ENCODE measurements around the gene FAM83F. TPM values are rescaled to one million over a fixed set of nuclear protein-coding genes. Genes with fewer than 3 reads are reported as not detected.

Gene FAM83F
- polyA plus RNA-seq, 1 donor = 10.7 TPM

DNA sequence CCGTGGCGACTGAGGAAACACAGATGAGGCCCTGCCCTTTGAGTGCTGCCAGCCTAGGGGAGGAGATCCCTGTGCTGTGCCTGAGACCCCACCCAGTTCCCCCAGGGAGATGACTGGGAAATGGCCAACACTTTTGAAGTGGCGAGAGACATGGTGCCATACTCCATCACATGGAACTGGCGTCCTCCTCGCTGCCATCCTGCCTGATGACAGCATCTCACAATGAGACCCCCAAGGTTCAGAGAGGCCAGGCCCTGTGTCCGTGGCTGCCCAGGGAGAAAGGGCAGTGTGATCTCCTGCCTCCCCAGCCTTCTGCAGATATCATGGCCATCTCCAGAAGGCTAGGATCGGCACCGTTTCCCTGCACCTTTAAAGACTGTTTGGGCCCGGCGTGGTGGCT, 31.1 kb downstream of the FAM83F start:
- WGBS (ENCODE audit: insufficient coverage, low lambda C conversion rate) = no CpG with 5 or more reads among the region's 10 CpGs
- Histone ChIP-seq H3K36me3 (ENCODE audit: control insufficient read depth, insufficient read depth, low read length) (peaks cover 66% of the 10 kb centered on the region), H3K9me3 (ENCODE audit: control insufficient read depth, low read depth, low read length) (no peaks in the 10 kb centered on the region), H3K4me1 (ENCODE audit: control insufficient read depth, insufficient read depth, low read length) (peaks cover 6% of the 10 kb centered on the region), H3K4me3 (ENCODE audit: low read length) (no peak overlapping the region), H3K27ac (ENCODE audit: low read length) (no peak overlapping the region), H3K27me3 (ENCODE audit: control insufficient read depth, insufficient read depth, low read length) (no peaks in the 10 kb centered on the region)
- no peak for DNase-seq

DNA sequence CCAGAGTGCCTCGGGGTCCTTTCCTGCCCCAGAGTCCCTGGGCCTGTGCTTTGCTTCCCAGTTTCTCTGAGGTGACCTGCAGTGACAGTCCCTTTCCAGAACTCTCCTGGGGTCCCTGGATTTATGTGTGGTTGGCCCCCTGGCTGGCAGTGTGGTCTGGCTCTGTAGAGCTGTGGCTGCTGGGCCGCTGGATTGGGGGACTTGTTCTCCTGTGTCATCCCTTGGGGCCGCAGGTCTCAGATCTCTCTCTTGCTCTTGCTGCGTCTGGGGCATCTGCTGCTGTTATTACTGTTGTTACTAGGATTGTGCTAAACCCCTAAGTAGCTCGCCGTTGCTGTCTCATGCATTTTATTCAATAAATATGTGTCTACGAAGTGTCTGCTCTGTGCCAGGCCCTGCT, 31.9 kb downstream of the FAM83F start:
- no peak for DNase-seq

DNA sequence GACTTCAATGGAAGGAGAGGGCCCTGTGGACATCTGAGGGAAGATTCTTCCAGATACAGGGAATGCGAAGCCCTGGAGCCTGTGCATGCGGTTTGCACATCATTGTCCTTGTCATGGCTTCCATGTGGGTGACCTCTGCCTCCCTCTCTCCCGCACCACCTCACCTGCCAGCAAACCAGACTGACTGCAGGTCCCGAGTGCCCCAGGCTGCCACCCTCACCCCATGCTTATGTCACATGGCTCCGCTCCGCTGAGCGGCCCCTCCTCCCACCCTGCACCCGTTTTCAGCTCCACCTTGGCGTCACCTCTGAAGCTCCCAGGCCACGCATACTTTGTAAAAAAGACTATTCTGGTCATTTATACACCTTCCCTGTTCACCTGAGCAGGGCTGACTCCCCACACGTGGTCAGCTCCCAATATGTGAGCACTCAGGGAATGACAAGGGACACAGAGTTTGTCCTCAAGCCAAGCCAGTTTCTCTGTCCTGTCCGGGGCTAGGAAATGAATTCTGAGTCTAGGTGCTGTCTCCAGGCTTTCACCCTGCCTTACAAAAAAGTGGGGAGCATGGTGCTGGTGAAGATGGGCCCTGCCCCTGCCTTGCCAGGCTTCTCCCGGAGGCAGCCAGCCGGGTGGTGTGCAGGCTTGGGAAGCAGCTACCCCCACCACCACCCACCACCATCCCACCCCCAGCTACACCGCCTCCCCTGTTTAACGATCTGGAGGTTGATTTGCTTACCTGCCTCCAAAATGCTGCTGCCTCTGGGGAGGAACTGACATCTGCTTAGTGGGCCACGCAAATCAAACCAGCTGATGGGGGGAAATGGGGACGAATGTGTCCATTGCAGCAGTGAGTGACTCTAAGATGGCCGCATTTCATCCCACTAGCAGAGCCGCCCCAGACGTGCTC, 32.7 kb downstream of the FAM83F start:
- Histone ChIP-seq H3K4me3 (ENCODE audit: low read length) (no peak overlapping the region), H3K4me1 (ENCODE audit: control insufficient read depth, insufficient read depth, low read length) (peaks cover 6% of the 10 kb centered on the region), H3K27ac (ENCODE audit: low read length) (no peak overlapping the region), H3K36me3 (ENCODE audit: control insufficient read depth, insufficient read depth, low read length) (peaks cover 57% of the 10 kb centered on the region), H3K27me3 (ENCODE audit: control insufficient read depth, insufficient read depth, low read length) (no peaks in the 10 kb centered on the region), H3K9me3 (ENCODE audit: control insufficient read depth, low read depth, low read length) (no peaks in the 10 kb centered on the region)
- no peak for DNase-seq
- WGBS (ENCODE audit: insufficient coverage, low lambda C conversion rate) = 86% methylated on average over 3 of the region's 21 CpGs

More for the DNA sequence above, 31.9 kb downstream of the FAM83F start:
- no peaks in the 10 kb centered on the region for H3K9me3 ChIP-seq (ENCODE audit: control insufficient read depth, low read depth, low read length)
- H3K36me3 ChIP-seq (ENCODE audit: control insufficient read depth, insufficient read depth, low read length) = peaks cover 62% of the 10 kb centered on the region
- H3K4me3 ChIP-seq (ENCODE audit: low read length) = no peak overlapping the region
- 90% methylated on average over 2 of the region's 7 CpGs for WGBS (ENCODE audit: insufficient coverage, low lambda C conversion rate)
- H3K4me1 ChIP-seq (ENCODE audit: control insufficient read depth, insufficient read depth, low read length) = peaks cover 6% of the 10 kb centered on the region
- no peaks in the 10 kb centered on the region for H3K27me3 ChIP-seq (ENCODE audit: control insufficient read depth, insufficient read depth, low read length)
- no peak overlapping the region for H3K27ac ChIP-seq (ENCODE audit: low read length)

DNA sequence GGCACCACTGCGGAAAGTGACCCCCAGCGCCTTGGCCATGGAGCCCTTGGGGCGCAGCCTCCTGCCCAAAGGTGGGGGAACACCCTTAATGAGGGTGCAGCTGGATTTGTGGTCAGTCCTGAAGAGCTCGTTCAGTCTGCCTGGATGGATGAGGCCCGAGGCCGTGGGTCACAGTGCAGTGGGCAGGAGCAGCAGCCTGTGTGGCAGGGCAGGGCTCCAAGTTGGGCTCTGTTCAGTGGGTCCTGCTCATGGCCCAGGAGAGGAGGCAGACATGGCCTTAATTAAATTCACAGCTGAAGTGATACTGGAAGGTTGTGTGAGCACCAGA, 33.3 kb downstream of the FAM83F start:
- Histone ChIP-seq H3K36me3 (ENCODE audit: control insufficient read depth, insufficient read depth, low read length) (peaks cover 51% of the 10 kb centered on the region), H3K4me1 (ENCODE audit: control insufficient read depth, insufficient read depth, low read length) (peaks cover 6% of the 10 kb centered on the region), H3K9me3 (ENCODE audit: control insufficient read depth, low read depth, low read length) (no peaks in the 10 kb centered on the region), H3K27ac (ENCODE audit: low read length) (no peak overlapping the region), H3K4me3 (ENCODE audit: low read length) (no peak overlapping the region), H3K27me3 (ENCODE audit: control insufficient read depth, insufficient read depth, low read length) (no peaks in the 10 kb centered on the region)
- WGBS (ENCODE audit: insufficient coverage, low lambda C conversion rate) = no CpG with 5 or more reads among the region's 6 CpGs
- no peak for DNase-seq

DNA sequence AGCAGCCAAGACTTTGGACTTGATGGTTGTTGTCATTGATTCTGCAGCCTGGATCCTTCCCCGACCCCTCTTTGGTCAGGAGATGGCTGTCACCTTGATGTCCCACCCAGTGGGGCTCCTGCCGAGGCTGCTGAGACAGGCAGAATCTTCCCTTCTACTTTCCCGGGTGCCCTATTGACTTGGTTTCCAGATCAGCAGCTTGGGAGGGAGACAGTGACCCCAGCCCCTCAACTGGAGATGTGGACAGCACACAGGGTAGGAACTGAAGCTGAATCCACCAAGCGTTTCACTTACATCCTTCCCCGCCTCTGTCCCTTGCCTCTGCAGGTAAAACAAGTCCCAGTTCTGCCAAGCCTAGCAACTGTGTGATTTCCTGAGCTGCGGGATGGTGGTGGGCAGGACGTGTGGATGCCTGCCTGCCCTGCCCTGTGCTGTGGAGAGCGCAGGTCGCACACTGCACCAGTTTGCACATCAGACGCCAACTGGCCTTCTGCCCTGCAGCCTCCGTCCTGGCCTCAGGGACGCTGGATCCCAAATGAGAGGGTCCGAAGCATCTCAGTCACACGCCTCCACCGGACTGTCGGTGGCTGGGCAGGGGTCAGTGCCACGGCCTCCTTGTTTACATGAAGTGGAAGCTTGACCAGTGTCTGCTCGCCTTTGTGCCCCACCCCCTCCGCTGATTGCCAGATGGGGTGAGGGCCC, 34.6 kb downstream of the FAM83F start:
- DNase-seq = no peak
- no peaks in the 10 kb centered on the region for H3K27me3 ChIP-seq (ENCODE audit: control insufficient read depth, insufficient read depth, low read length)
- peaks cover 51% of the 10 kb centered on the region for H3K36me3 ChIP-seq (ENCODE audit: control insufficient read depth, insufficient read depth, low read length)
- no peak overlapping the region for H3K4me3 ChIP-seq (ENCODE audit: low read length)
- no peak overlapping the region for H3K27ac ChIP-seq (ENCODE audit: low read length)
- peaks cover 6% of the 10 kb centered on the region for H3K4me1 ChIP-seq (ENCODE audit: control insufficient read depth, insufficient read depth, low read length)
- no peaks in the 10 kb centered on the region for H3K9me3 ChIP-seq (ENCODE audit: control insufficient read depth, low read depth, low read length)
- no CpG with 5 or more reads among the region's 19 CpGs for WGBS (ENCODE audit: insufficient coverage, low lambda C conversion rate)

DNA sequence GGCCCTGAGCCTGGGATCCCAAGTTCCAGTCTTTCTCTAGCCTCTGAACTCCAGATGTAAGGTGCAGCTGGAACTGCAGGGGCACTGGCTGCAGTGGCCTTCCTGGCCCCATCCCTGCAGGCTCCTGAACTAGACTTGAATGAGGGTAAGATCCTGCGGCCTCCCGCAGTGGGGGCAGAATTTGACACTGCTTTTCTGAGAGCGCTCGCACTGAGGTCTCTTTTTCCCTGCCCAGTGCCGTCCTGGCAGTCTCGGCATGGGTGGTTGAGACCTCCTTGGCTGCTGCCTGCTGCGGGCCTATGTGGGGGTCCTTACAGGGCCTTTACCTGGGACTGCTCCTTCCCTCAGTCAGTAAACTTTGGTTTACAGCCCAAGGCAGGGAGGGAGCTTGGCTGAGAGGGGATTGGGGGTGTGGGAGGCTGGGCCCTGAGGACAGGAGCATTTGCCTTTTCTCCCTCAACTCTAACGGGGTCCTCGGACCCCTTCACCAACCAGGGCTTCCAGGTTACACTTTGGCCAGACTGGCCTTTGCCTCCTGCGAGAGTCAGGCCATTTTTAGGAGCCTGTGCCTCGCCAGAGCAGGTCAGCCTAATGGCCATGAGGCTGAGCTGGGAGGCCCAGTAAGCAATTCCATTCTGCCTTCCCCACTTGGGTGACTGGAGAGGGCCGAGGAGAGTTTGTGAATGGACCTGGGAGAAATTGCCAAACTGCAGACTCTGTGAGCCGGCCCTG, 35.4 kb downstream of the FAM83F start:
- Histone ChIP-seq H3K27ac (ENCODE audit: low read length) (no peak overlapping the region), H3K36me3 (ENCODE audit: control insufficient read depth, insufficient read depth, low read length) (peaks cover 51% of the 10 kb centered on the region), H3K4me1 (ENCODE audit: control insufficient read depth, insufficient read depth, low read length) (no peaks in the 10 kb centered on the region), H3K4me3 (ENCODE audit: low read length) (no peak overlapping the region), H3K9me3 (ENCODE audit: control insufficient read depth, low read depth, low read length) (no peaks in the 10 kb centered on the region), H3K27me3 (ENCODE audit: control insufficient read depth, insufficient read depth, low read length) (no peaks in the 10 kb centered on the region)
- WGBS (ENCODE audit: insufficient coverage, low lambda C conversion rate) = no CpG with 5 or more reads among the region's 13 CpGs
- DNase-seq = no peak

DNA sequence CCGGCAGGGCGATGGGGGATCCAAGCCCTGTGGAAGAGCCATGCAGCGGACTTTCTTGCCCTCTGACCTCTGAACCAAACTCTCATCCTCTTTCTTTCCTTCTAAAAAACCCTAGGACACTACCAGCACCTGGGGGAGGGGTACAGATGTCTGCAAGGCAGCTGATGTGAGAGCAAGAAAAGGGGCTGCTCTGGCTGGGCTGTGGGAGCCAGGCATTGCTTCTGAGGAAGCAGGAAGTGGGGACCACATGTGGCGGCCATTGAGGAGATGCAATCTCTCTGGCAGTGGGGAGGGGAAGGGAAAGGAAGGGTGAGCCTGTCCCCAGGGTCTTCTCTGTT, 36.0 kb downstream of the FAM83F start:
- WGBS (ENCODE audit: insufficient coverage, low lambda C conversion rate) = no CpG with 5 or more reads among the region's 4 CpGs
- Histone ChIP-seq H3K4me1 (ENCODE audit: control insufficient read depth, insufficient read depth, low read length) (no peaks in the 10 kb centered on the region), H3K36me3 (ENCODE audit: control insufficient read depth, insufficient read depth, low read length) (peaks cover 49% of the 10 kb centered on the region), H3K4me3 (ENCODE audit: low read length) (no peak overlapping the region), H3K9me3 (ENCODE audit: control insufficient read depth, low read depth, low read length) (no peaks in the 10 kb centered on the region), H3K27me3 (ENCODE audit: control insufficient read depth, insufficient read depth, low read length) (no peaks in the 10 kb centered on the region), H3K27ac (ENCODE audit: low read length) (no peak overlapping the region)
- no peak for DNase-seq

DNA sequence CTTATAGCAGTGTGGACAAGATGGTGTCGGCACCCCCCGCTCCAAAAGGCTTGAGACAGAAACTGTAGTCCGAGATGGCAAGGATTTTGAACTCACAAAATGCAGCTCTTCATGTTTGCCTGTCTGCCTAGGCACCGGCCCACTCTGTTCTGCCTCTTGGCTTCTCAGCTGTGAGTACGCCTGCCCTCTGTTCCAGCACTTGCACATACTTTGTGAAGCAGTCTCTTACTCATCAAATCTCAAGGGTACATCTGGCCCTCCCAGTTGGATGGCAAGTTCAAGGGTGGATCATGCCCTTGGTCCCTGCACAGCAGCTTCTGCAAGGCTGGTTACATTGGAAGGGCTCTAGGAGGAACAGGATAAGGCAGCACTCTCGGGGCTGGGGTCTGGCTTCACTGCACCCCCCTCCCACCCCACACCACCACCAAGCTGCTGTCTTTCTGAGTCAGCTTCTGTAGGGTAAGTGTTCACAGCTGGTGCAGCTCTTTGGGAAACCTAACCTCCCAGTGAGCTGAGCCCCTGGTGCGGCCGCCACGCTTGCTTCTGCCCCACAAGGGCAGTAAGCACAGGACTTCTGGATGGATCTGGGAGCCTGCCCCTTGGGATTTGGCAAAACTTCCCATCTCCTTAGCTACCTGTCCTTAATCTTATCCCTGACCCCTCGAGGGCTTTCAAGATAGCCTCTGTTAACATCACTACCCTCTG, 37.2 kb downstream of the FAM83F start:
- WGBS (ENCODE audit: insufficient coverage, low lambda C conversion rate) = no CpG with 5 or more reads among the region's 10 CpGs
- Histone ChIP-seq H3K4me1 (ENCODE audit: control insufficient read depth, insufficient read depth, low read length) (no peaks in the 10 kb centered on the region), H3K27me3 (ENCODE audit: control insufficient read depth, insufficient read depth, low read length) (no peaks in the 10 kb centered on the region), H3K9me3 (ENCODE audit: control insufficient read depth, low read depth, low read length) (no peaks in the 10 kb centered on the region), H3K27ac (ENCODE audit: low read length) (no peak overlapping the region), H3K4me3 (ENCODE audit: low read length) (no peak overlapping the region), H3K36me3 (ENCODE audit: control insufficient read depth, insufficient read depth, low read length) (peaks cover 40% of the 10 kb centered on the region)
- no peak for DNase-seq

DNA sequence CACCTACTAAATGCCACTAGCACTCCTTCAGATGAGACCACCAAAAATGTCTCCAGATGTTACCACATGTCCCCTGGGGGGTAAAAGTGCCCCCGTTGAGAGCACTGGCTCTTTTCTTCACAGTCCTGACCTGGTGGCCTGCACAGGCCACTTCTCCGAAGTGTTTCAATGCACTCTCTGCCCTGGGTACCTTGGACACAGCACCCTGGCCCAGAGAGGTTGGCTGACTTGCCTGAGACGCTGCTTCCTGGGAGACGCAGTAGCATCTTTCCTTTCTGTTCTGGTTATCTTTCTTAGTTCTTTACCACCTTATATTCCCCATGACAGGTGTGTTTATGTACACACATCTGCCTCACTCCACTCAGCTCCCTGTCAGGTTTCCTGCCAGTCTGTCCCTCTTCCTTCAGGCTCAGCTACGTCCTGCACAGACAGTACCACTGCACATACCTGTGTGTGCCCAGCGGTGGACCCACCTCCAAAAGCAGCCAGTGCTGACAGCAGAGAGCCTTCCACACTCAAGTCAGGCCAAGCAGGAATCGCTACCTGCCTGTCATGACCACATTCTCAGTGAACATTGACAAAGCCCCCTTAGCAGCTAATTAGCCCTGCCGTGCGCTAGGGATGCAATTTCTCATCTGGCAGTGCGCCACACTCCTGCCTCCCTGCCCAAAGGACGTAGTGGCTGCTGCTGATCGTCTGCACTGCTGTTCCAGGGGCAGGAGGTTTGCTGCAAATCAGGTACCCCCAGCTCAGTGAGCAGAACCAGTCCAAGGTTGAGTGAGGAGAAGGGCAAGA, 39.0 kb downstream of the FAM83F start:
- no peak for DNase-seq
- Histone ChIP-seq H3K9me3 (ENCODE audit: control insufficient read depth, low read depth, low read length) (no peaks in the 10 kb centered on the region), H3K27me3 (ENCODE audit: control insufficient read depth, insufficient read depth, low read length) (no peaks in the 10 kb centered on the region), H3K27ac (ENCODE audit: low read length) (no peak overlapping the region), H3K36me3 (ENCODE audit: control insufficient read depth, insufficient read depth, low read length) (peaks cover 30% of the 10 kb centered on the region), H3K4me1 (ENCODE audit: control insufficient read depth, insufficient read depth, low read length) (no peaks in the 10 kb centered on the region), H3K4me3 (ENCODE audit: low read length) (no peak overlapping the region)
- 80% methylated on average over 1 of the region's 12 CpGs for WGBS (ENCODE audit: insufficient coverage, low lambda C conversion rate)
